Testis (tissue), 3 donors: ENCODE data around the gene ZNRF2. TPM values are rescaled to one million over a fixed set of nuclear protein-coding genes. Genes with fewer than 3 reads are reported as not detected.

ENCODE experiments used
- DNase-seq: peaks from one replicate; pipeline ENCODE4 v3.0.0-alpha.2; 2019
- H3K27ac ChIP-seq, 2 donors: fragments of 200-600 bp; sonication (generic); one replicate each; pipeline ENCODE4 v1.5.1; 2019
- H3K27me3 ChIP-seq: fragments of 200-600 bp; sonication (generic); one replicate; pipeline ENCODE4 v1.5.1; 2019
- H3K36me3 ChIP-seq: fragments of 200-600 bp; sonication (generic); one replicate; pipeline ENCODE4 v1.5.1; 2017; ENCODE audit warnings: low read depth; ENCODE audit errors: missing control alignments
- H3K4me1 ChIP-seq: fragments of 200-600 bp; sonication (generic); one replicate; pipeline ENCODE4 v1.5.1; 2019
- H3K4me3 ChIP-seq, 2 donors: fragments of 200-600 bp; sonication (generic); one replicate each; pipeline ENCODE4 v1.5.1; 2017 to 2019
- H3K9me3 ChIP-seq: fragments of 200-600 bp; sonication (generic); one replicate; pipeline ENCODE4 v1.5.1; 2017
- POLR2A ChIP-seq: fragments of 450-650 bp; IDR thresholded peaks from one replicate; pipeline ENCODE4 v1.6.1; 2017; ENCODE audit warnings: antibody characterized with exemption, mild to moderate bottlenecking, moderate library complexity
- WGBS, 2 donors: methylation state at CpG; one replicate each; pipeline ENCODE4 v1.1.5; 2018; 5-methylcytosine and 5-hydroxymethylcytosine counted together
- intact Hi-C: fragments of 100-400 bp; cut with DNase I; formaldehyde crosslinking; loops from one replicate; pipeline ENCODE4 v1.15.1; 2023; ENCODE audit warnings: low total_unique reads
- polyA plus RNA-seq: library from polyadenylated mRNA; stranded (reverse); fragments of 350-450 nt; fragmentation: Illumina TruSeq; extraction: RNeasy Lipid Tissue Mini Kit (QIAGEN cat#74804); gene quantifications from one replicate; pipeline ENCODE4 v1.2.3, GENCODE V29; 2014; ENCODE audit warnings: low read depth, low replicate concordance; ENCODE audit not compliant: insufficient read depth
- total RNA-seq, 2 donors: library from RNA; depleted of rRNA; stranded (reverse); fragments of >200 nt; gene quantifications; one replicate each; pipeline ENCODE4 v1.2.3, GENCODE V29; 2016
- TF ChIP-seq, protein P1 (sequence below), 3 experiments: fragments of 450-650 bp in 2 of 3; fragments of 200-600 bp in 1 of 3; sonication (generic) in 1 of 3; IDR thresholded peaks; one replicate each; pipeline ENCODE4 v1.5.1; 2016 to 2019; ENCODE audit warnings: antibody characterized with exemption in 3 of 3, mild to moderate bottlenecking in 2 of 3, moderate library complexity in 1 of 3

ZNRF2 gene
- total and polyA plus RNA-seq, 3 donors from 2014 or later: 38.4 to 65.0 (median 53.0) TPM

DNA sequence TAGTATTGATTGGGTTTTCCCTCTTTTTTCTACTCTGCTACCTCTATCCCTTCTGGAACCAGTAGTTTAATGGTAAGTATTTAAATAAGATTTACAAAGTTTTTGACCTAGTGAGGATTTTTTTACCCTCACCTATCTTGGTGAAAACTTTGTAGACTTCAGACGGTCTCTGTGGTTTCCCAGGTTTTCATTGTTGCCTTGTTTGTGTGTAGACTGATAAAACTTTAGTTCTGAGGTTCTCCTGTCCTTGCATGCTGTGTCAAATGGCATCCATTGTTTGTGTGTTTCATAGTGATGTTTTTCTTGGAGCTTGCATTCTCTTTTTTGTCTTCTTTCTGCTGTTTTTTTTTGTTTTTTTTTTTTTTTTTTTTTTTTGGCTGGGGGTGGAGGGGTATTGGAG lies 22.6 kb downstream of the ZNRF2 start:
- TF ChIP-seq, protein P1, sequence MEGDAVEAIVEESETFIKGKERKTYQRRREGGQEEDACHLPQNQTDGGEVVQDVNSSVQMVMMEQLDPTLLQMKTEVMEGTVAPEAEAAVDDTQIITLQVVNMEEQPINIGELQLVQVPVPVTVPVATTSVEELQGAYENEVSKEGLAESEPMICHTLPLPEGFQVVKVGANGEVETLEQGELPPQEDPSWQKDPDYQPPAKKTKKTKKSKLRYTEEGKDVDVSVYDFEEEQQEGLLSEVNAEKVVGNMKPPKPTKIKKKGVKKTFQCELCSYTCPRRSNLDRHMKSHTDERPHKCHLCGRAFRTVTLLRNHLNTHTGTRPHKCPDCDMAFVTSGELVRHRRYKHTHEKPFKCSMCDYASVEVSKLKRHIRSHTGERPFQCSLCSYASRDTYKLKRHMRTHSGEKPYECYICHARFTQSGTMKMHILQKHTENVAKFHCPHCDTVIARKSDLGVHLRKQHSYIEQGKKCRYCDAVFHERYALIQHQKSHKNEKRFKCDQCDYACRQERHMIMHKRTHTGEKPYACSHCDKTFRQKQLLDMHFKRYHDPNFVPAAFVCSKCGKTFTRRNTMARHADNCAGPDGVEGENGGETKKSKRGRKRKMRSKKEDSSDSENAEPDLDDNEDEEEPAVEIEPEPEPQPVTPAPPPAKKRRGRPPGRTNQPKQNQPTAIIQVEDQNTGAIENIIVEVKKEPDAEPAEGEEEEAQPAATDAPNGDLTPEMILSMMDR (IDR thresholded peaks at IDR 0.05): no peak
- no peak for TF ChIP-seq POLR2A
- no peaks in the 10 kb centered on the region for H3K36me3 ChIP-seq
- no peaks in the 10 kb centered on the region for H3K27me3 ChIP-seq
- no peaks in the 10 kb centered on the region for H3K4me1 ChIP-seq
- no peaks in the 10 kb centered on the region for H3K9me3 ChIP-seq
- 51 to 65% methylated on average over 1 of the region's 1 CpG for WGBS, 2 donors
- DNase-seq: no peak
- no peak overlapping the region for H3K4me3 ChIP-seq
- intact Hi-C loops: no loop called here
- H3K27ac ChIP-seq: no peak overlapping the region

DNA sequence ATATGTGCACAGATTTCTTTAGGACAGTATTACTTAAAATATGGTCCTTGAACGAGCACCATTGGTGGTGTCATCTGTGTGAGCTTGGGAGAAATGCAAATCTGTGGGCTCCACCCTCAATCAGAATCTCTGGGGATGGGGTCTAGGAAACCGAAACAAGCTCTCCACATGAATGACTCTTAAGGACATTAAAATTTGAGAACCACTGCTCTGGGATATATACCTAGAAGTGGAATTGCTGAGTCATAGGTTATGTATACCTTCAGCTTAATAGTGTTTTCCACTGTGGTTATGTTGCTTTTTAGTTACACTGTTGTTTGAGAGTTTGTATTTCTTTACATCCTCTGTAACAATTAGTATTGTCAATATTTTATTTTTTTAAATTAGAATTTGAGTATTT lies 24.0 kb downstream of the ZNRF2 start:
- no peak for DNase-seq
- no peaks in the 10 kb centered on the region for H3K27me3 ChIP-seq
- no peak for TF ChIP-seq POLR2A
- TF ChIP-seq, protein P1 (IDR thresholded peaks at IDR 0.05): no peak
- H3K9me3 ChIP-seq: no peaks in the 10 kb centered on the region
- 98 to 100% methylated on average over 2 of the region's 2 CpGs for WGBS, 2 donors
- H3K36me3 ChIP-seq: no peaks in the 10 kb centered on the region
- H3K4me3 ChIP-seq: no peak overlapping the region
- no peaks in the 10 kb centered on the region for H3K4me1 ChIP-seq
- no peak overlapping the region for H3K27ac ChIP-seq
- intact Hi-C loops: no loop called here

DNA sequence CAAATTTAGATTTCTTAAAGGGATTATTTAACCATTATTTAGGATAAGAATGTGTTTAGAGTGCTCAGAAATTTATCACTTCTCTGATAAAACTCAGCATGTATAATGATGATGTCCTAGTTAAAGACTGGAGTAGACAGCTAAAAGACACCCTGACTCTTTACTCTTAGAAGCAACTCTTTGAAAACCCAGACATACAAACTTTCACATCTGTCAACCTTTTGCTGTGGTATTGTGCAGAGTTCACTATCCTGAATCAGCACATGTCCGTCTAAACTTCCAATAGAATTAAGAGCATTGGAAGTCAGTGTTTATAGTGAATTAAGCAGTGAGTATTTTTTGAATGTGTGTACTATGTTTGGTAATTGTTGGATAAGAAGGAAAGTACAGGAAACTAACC lies 24.9 kb downstream of the ZNRF2 start:
- Histone ChIP-seq H3K4me3 (no peak overlapping the region), H3K9me3 (no peaks in the 10 kb centered on the region), H3K4me1 (no peaks in the 10 kb centered on the region), H3K27ac (no peak overlapping the region), H3K36me3 (no peaks in the 10 kb centered on the region), H3K27me3 (no peaks in the 10 kb centered on the region)
- TF ChIP-seq POLR2A: no peak
- TF ChIP-seq, protein P1 (IDR thresholded peaks at IDR 0.05): no peak
- no peak for DNase-seq
- intact Hi-C loops: no loop called here
- WGBS, 2 donors: 79 to 84% methylated on average over 1 of the region's 1 CpG

DNA sequence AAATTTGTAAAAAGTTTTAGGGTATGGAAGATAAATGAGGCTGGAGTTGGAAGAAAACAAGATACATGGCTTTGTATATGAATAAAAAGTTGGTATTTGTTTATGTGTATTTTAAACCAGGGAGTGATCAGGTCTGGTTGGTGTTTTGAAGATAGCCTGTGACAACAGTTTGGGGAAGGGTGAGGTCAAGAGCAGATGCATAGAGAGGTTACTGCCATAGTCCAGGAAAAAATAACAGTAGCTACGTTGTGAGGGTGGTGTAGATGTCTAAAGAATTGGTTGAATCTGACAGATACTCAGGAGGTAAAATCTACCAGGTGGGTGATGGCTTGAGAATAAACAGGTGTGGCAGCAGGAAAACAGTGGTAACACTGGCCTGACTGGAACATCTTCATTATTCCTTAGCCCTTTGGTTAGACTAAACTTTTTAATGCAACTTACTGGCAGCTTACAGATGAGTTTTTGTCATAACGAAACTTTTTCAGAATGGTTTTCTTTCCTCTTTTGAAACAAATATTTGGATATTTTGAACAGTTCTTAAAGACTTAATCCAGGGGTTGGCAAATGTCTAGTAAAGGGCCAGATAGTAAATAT lies 25.5 kb downstream of the ZNRF2 start:
- H3K36me3 ChIP-seq: no peaks in the 10 kb centered on the region
- WGBS, 2 donors: 85% methylated on average over 2 of the region's 2 CpGs
- intact Hi-C loops: no loop called here
- no peaks in the 10 kb centered on the region for H3K27me3 ChIP-seq
- H3K4me1 ChIP-seq: no peaks in the 10 kb centered on the region
- no peak for DNase-seq
- H3K27ac ChIP-seq: no peak overlapping the region
- no peak for TF ChIP-seq POLR2A
- TF ChIP-seq, protein P1 (IDR thresholded peaks at IDR 0.05): no peak
- H3K9me3 ChIP-seq: no peaks in the 10 kb centered on the region
- H3K4me3 ChIP-seq: no peak overlapping the region

DNA sequence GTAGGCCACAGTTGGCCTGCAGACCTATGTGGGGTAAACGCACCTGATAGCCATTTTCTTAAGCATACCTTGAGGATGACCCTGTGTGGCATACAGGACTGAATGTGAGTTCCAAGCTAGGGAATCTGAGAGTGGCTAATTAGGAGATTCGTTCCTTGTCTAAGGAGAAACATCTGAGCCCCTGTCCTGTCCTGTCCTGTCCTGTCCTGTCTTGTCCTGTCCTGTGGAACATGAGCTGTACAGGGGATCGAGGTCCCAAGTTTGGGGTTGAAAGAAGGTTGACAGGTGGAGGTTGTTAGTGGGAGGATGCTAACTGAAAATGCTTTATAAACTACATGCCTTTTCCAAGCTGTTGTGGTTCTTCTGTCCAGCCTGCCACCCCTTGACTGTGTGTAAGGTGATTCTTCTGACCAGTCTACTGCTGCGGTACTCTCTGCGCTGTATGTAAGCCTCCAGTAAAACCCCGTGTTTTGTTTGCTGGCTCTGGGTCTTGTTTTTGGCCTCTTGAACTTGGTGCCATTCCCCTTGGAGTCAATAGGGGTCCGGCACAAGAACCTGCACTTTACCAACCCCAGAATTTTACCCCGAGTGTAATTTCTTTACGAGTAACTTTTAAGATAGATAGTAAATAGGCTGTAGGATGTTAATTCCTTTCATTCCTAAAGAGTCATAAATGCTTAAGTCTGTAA lies 26.4 kb downstream of the ZNRF2 start:
- Histone ChIP-seq H3K27me3 (no peaks in the 10 kb centered on the region), H3K27ac (no peak overlapping the region), H3K4me1 (no peaks in the 10 kb centered on the region), H3K36me3 (no peaks in the 10 kb centered on the region), H3K9me3 (no peaks in the 10 kb centered on the region), H3K4me3 (no peak overlapping the region)
- TF ChIP-seq, protein P1 (IDR thresholded peaks at IDR 0.05): no peak
- no peak for TF ChIP-seq POLR2A
- intact Hi-C loops: no loop called here
- DNase-seq: no peak
- 92 to 95% methylated on average over 9 of the region's 9 CpGs for WGBS, 2 donors
